Heart left ventricle (tissue), 16 donors: ENCODE data around the gene MYL2. TPM values are rescaled to one million over a fixed set of nuclear protein-coding genes. Genes with fewer than 3 reads are reported as not detected.

Experiments used
- ATAC-seq, 4 donors: fragments of 200-7000 bp; cut with Tn5 transposase; one replicate each; pipeline ENCODE4 v1.9.1; 2020 to 2022; ENCODE audit warnings: moderate library complexity in 4 of 4, mild to moderate bottlenecking in 3 of 4, moderate number of reproducible peaks in 1 of 4
- DNase-seq, 5 donors: peaks; one replicate each; pipeline ENCODE4 v3.0.0-alpha.2; 2020
- H3K27ac ChIP-seq, 12 donors: fragments of 200-600 bp; sonication (generic) in 4 of 12; one replicate each; pipeline versions ENCODE4 v1.5.0 to v1.8.0; 2016 to 2022; ENCODE audit warnings: mild to moderate bottlenecking in 2 of 12
- H3K27me3 ChIP-seq, 9 donors: fragments of 200-600 bp; sonication (generic) in 2 of 9; one replicate each; pipeline versions ENCODE4 v1.5.1 to v1.8.0; 2016 to 2022; ENCODE audit warnings: mild to moderate bottlenecking in 3 of 9
- H3K36me3 ChIP-seq, 9 donors: fragments of 200-600 bp; sonication (generic) in 2 of 9; one replicate each; pipeline versions ENCODE4 v1.5.0 to v1.8.0; 2018 to 2022; ENCODE audit warnings: mild to moderate bottlenecking in 2 of 9
- H3K4me1 ChIP-seq, 12 donors: fragments of 200-600 bp; sonication (generic) in 4 of 12; one replicate each; pipeline versions ENCODE4 v1.5.0 to v1.8.0; 2016 to 2022; ENCODE audit warnings: mild to moderate bottlenecking in 3 of 12
- H3K4me3 ChIP-seq, 12 donors: fragments of 200-600 bp; sonication (generic) in 4 of 12; one replicate each; pipeline versions ENCODE4 v1.5.0 to v1.8.0; 2017 to 2022; ENCODE audit warnings: mild to moderate bottlenecking in 9 of 12, moderate library complexity in 4 of 12
- H3K9me3 ChIP-seq, 12 donors: fragments of 200-600 bp; sonication (generic) in 4 of 12; one replicate each; pipeline versions ENCODE4 v1.5.0 to v1.8.0; 2016 to 2022; ENCODE audit warnings: mild to moderate bottlenecking in 1 of 12
- POLR2A ChIP-seq, 2 donors: fragments of 450-650 bp; IDR thresholded peaks; one replicate each; pipeline ENCODE4 v1.6.1; 2017; ENCODE audit warnings: antibody characterized with exemption in 2 of 2, mild to moderate bottlenecking in 2 of 2, moderate library complexity in 2 of 2
- WGBS, 4 donors: extraction: QIAGEN DNeasy Blood & Tissue Kit in 2 of 4; methylation state at CpG; one replicate each; pipeline versions ENCODE4 v1.1.5 to v1.1.7; 2013 to 2018; 5-methylcytosine and 5-hydroxymethylcytosine counted together
- intact Hi-C, 10 donors: fragments of 100-400 bp; cut with DNase I; formaldehyde crosslinking; loops; one replicate each; pipeline versions ENCODE4 v1.11.1 to v1.14.2; 2022
- polyA plus RNA-seq, 2 donors: library from polyadenylated mRNA; stranded (reverse); fragments of 200-250 nt; gene quantifications; one replicate each; pipeline ENCODE4 v1.2.3, GENCODE V29; 2013
- total RNA-seq, 9 donors: library from RNA; depleted of rRNA in 2 of 9; stranded (reverse); fragments of >200 nt in 2 of 9; fragmentation: NEBNext Ultra II Directional in 3 of 9; extraction: Animal tissue kit (Norgen Biotek cat#: 25700) in 3 of 9; gene quantifications; one replicate each; pipeline versions ENCODE4 v1.1.0 to v1.2.4, GENCODE V29; 2016 to 2023
- TF ChIP-seq, protein P1 (sequence below), 12 donors: fragments of 200-600 bp; sonication (generic) in 4 of 12; IDR thresholded peaks; one replicate each; pipeline versions ENCODE4 v1.5.0 to v1.8.0; 2018 to 2022; ENCODE audit warnings: antibody characterized with exemption in 12 of 12, mild to moderate bottlenecking in 5 of 12
- donor health status: ischemic (EF 13 %, LVEDD 7.1; RV severe dilation, severe dysfunction).
- donor health status: healthy with polysubstance abuse.
- donor health status: DM: no; HTN: yes; CAD: no.
- donor health status: DM: no; HTN: no; CAD: no.
- donor health status: ischemic (EF 25% LVEDD 6.9; RV normal size, moderate dysfunction).
- donor health status: ischemic (EF 25% LVEDD 5.7; RV mildly dilated, moderate dysfunction).
- donor health status: healthy.
- donor health status: DM: yes; HTN: yes; CAD: no.
- donor health status: ischemic (EF 35%, LVEDD 5.7; RV mildly dilated, moderate dysfunction).
- donor health status: nonischemic (EF 11% LVEDD 7.7; RV severe dilation, severe dysfunction).
- donor health status: DM: yes; HTN: yes; CAD: no.
- donor health status: PGD.
- donor health status: ischemic (EF 29% LVEDD 5.4; RV normal size, mild dysfunction).
- donor health status: nonischemic (EF 23%, LVEDD 6.1; RV moderate dilation, normal function).

MYL2 gene
- total and polyA plus RNA-seq, 11 donors = 9,599 to 55,783 (median 25,284) TPM

DNA sequence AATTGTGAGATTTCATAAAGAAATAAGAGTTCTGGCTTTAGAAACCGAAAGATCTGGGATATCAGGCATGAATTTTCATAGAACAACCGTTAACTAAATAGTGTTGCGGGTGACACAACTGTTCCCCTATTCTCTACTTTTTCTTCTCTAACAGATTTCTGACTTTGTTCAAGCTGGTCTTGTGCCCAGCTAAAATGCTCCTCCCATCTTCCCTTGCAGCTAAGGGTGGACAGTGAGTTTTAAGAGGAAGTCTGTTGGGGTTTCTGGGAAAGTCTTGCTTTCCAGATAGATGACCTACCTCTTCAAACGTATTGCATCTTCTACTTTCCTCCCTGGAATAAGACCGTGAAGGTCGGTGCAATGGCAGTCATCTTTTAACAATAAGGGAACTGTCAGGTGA lies 54.9 kb downstream of the MYL2 start:
- WGBS, 4 donors = 86 to 88% (median 87%) methylated on average over 6 of the region's 6 CpGs
- intact Hi-C loops = no loop called here

GRCh38 chr12:110863161-110863560 lies 57.2 kb downstream of the MYL2 start:
- Histone ChIP-seq H3K4me3 (no peak overlapping the region), H3K27me3 (no peaks in the 10 kb centered on the region), H3K9me3 (no peaks in the 10 kb centered on the region), H3K27ac (no peak overlapping the region), H3K4me1 (peaks cover 0 to 5% (median 0%) of the 10 kb centered on the region in 12 donors), H3K36me3 (no peaks in the 10 kb centered on the region)
- TF ChIP-seq, protein P1, sequence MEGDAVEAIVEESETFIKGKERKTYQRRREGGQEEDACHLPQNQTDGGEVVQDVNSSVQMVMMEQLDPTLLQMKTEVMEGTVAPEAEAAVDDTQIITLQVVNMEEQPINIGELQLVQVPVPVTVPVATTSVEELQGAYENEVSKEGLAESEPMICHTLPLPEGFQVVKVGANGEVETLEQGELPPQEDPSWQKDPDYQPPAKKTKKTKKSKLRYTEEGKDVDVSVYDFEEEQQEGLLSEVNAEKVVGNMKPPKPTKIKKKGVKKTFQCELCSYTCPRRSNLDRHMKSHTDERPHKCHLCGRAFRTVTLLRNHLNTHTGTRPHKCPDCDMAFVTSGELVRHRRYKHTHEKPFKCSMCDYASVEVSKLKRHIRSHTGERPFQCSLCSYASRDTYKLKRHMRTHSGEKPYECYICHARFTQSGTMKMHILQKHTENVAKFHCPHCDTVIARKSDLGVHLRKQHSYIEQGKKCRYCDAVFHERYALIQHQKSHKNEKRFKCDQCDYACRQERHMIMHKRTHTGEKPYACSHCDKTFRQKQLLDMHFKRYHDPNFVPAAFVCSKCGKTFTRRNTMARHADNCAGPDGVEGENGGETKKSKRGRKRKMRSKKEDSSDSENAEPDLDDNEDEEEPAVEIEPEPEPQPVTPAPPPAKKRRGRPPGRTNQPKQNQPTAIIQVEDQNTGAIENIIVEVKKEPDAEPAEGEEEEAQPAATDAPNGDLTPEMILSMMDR (IDR thresholded peaks at IDR 0.05) = no peak
- TF ChIP-seq POLR2A (IDR thresholded peaks at IDR 0.05) = no peak
- ATAC-seq = no peak
- intact Hi-C loops = no loop called here
- no peak for DNase-seq
- 75 to 95% (median 89%) methylated on average over 7 of the region's 7 CpGs for WGBS, 4 donors

More for the DNA sequence above, 54.9 kb downstream of the MYL2 start:
- no peak for ATAC-seq
- Histone ChIP-seq H3K4me3 (no peak overlapping the region), H3K27me3 (no peaks in the 10 kb centered on the region), H3K27ac (peak overlapping the region in 1 of 12 donors; percentile 1), H3K36me3 (no peaks in the 10 kb centered on the region), H3K9me3 (no peaks in the 10 kb centered on the region), H3K4me1 (peaks cover 0 to 7% (median 0%) of the 10 kb centered on the region in 12 donors)
- TF ChIP-seq, protein P1 (IDR thresholded peaks at IDR 0.05) = no peak
- no peak for TF ChIP-seq POLR2A (IDR thresholded peaks at IDR 0.05)
- DNase-seq = no peak

DNA sequence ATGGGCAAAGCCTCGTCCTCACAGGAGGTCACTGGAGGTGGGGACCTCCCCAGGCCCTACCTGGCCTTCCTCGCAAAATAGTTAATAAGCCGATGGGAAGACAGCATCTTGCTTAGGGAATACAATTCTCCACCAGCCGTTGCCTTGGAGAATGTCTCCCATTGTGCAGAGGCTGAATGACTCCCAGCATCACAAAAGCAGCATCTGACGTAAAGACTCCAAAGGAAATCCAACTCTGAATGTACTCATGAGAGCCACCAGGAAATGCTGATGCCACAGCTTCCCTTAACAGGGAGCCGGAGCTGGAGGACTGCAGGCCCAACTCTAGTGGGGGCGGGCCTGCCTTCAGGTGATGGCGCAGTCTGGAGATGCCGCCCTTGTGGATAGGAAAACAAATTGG lies 58.0 kb downstream of the MYL2 start:
- H3K4me3 ChIP-seq = no peak overlapping the region
- intact Hi-C loops = no loop called here
- ATAC-seq = no peak
- WGBS, 4 donors = 76 to 82% (median 80%) methylated on average over 9 of the region's 9 CpGs
- peaks cover 0 to 5% (median 0%) of the 10 kb centered on the region in 12 donors for H3K4me1 ChIP-seq
- no peaks in the 10 kb centered on the region for H3K9me3 ChIP-seq
- H3K27me3 ChIP-seq = no peaks in the 10 kb centered on the region
- DNase-seq = no peak
- no peaks in the 10 kb centered on the region for H3K36me3 ChIP-seq
- no peak overlapping the region for H3K27ac ChIP-seq
- no peak for TF ChIP-seq POLR2A (IDR thresholded peaks at IDR 0.05)
- TF ChIP-seq, protein P1 (IDR thresholded peaks at IDR 0.05) = no peak

DNA sequence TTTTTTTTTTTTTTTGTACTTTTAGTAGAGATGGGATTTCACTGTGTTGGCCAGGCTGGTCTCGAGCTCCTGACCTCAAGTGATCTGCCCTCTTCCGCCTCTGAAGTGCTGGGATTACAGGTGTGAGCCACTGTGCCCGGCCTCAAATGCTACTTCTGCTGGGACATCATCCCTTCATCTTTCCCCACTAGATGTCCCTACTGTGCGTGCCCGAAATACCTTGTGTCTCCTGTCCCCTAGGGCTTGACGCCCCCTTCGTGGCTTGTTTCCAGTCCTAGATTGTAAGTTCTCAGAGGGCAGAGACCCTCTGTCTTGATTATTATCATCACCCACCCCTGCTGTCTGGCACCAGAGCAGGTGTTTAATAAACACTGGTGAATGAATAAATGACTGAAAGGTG lies 58.6 kb downstream of the MYL2 start:
- no peak for ATAC-seq
- no peaks in the 10 kb centered on the region for H3K36me3 ChIP-seq
- H3K4me3 ChIP-seq = no peak overlapping the region
- peaks cover 0 to 5% (median 0%) of the 10 kb centered on the region in 12 donors for H3K4me1 ChIP-seq
- H3K27ac ChIP-seq = no peak overlapping the region
- WGBS, 4 donors = 78 to 82% (median 81%) methylated on average over 7 of the region's 7 CpGs
- H3K27me3 ChIP-seq = no peaks in the 10 kb centered on the region
- DNase-seq = no peak
- intact Hi-C loops = no loop called here
- H3K9me3 ChIP-seq = no peaks in the 10 kb centered on the region
- TF ChIP-seq, protein P1 (IDR thresholded peaks at IDR 0.05) = peak in 1 of 12 donors; percentile 10
- TF ChIP-seq POLR2A (IDR thresholded peaks at IDR 0.05) = no peak

Other genes starting within 250 kb of the MYL2 start
- 10 to 100 TPM in 6 of 9 donors, 1 to 10 TPM in 3; 4.1 to 55.3 (median 11.8) TPM for gene HVCN1, start 231.5 kb downstream of the MYL2 start, total RNA-seq
- 10 to 100 TPM in 1 of 2 donors, 1 to 10 TPM in 1; 9.5 to 13.6 TPM for gene HVCN1, start 231.5 kb downstream of the MYL2 start, polyA plus RNA-seq
- 100 to 1,000 TPM; 110 to 207 (median 150) TPM for gene PPP1CC, start 177.7 kb downstream of the MYL2 start, total RNA-seq
- 100 to 1,000 TPM in 1 of 2 donors, 10 to 100 TPM in 1; 90.6 to 130 TPM for gene PPP1CC, start 177.7 kb downstream of the MYL2 start, polyA plus RNA-seq
- not detected for gene CCDC63, start 73.6 kb downstream of the MYL2 start, total RNA-seq
- not detected for gene CCDC63, start 73.6 kb downstream of the MYL2 start, polyA plus RNA-seq
- under 1 TPM in 6 of 9 donors, not detected in 3; 0.02 to 0.22 (median 0.15) TPM for gene CUX2, start 113.6 kb upstream of the MYL2 start, total RNA-seq
- not detected for gene CUX2, start 113.6 kb upstream of the MYL2 start, polyA plus RNA-seq